Endometrial microvascular endothelial cells (primary cell): ENCODE data around the gene SOCS3. TPM values are rescaled to one million over a fixed set of nuclear protein-coding genes. Genes with fewer than 3 reads are reported as not detected.

ENCODE experiments used
- in situ Hi-C: cut with HindIII; loops from 2 replicates; pipeline ENCODE4 v1.10.0; 2017; ENCODE audit warnings: low sequenced_read_pairs, low pct_unique_long_range_greater_than_20kb; ENCODE audit errors: inconsistent ontology term
- total RNA-seq: library from RNA; depleted of rRNA; stranded (reverse); fragments of >200 nt; gene quantifications from one replicate; pipeline ENCODE4 v1.2.3, GENCODE V29; 2015; ENCODE audit errors: inconsistent ontology term

The SOCS3 gene, protein sequence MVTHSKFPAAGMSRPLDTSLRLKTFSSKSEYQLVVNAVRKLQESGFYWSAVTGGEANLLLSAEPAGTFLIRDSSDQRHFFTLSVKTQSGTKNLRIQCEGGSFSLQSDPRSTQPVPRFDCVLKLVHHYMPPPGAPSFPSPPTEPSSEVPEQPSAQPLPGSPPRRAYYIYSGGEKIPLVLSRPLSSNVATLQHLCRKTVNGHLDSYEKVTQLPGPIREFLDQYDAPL
- total RNA-seq = 32.7 TPM

DNA sequence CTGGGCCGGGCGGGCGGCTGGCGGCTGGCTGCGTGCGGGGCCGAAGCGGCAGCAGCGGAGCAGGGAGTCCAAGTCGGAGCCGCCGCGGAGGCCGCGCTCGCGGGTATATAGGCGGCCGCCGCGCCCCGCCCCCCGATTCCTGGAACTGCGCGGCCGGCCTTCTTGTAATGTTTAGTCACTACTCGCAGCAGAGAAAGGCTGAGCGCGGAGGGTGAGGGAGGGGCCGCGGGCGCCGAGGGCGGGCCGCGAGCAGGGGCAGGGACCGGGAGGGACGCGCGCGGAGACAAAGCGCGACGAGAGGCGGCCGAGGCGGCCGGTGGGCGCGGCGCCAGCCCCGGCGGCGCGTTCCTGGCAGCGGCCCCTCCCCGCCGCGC, at the start of gene SOCS3:
TSS of gene SOCS3 (minus strand) at position 81 of the 374 bp plus-strand sequence. CDS start 982 bp downstream, outside the sequence.
- in situ Hi-C loops = no loop called here

DNA sequence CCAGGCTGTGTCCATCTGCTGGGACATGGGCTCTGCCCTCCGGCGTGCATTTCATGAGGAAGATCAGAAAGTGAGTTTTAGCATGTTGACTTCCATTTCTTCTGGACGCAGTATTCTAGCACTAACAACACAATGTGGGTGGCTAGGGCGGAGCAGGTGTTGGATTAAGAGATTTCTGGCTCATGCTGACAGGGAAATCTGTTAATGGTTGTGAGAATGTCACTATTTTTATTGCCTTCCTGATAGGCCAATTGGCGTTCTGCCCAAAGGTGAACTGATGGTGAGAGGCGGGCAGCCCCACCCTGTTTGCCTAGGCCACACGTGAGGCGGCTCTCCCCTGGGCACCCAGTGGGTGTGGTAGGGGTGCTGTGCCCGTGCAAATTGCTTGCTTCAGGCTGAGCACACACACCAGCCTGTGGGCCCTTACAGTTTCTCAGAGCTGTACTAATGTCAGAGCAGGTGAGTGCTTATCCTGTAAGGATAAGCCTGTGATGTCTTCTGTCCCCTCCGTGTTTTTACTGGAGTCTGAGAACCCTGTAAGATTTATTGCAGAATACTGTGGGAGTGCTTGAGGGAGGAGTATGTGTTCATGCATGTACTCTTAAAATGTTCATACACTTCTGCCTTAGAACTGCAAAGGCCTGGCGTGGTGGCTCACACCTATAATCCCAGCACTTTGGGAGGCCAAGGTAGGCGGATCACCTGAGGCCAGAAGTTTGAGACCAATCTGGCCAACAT, 49.5 kb upstream of the SOCS3 start:
- in situ Hi-C loops = no loop called here

GRCh38 chr17:78408476-78409050, 48.7 kb upstream of the SOCS3 start:
- in situ Hi-C loops = no loop called here

DNA sequence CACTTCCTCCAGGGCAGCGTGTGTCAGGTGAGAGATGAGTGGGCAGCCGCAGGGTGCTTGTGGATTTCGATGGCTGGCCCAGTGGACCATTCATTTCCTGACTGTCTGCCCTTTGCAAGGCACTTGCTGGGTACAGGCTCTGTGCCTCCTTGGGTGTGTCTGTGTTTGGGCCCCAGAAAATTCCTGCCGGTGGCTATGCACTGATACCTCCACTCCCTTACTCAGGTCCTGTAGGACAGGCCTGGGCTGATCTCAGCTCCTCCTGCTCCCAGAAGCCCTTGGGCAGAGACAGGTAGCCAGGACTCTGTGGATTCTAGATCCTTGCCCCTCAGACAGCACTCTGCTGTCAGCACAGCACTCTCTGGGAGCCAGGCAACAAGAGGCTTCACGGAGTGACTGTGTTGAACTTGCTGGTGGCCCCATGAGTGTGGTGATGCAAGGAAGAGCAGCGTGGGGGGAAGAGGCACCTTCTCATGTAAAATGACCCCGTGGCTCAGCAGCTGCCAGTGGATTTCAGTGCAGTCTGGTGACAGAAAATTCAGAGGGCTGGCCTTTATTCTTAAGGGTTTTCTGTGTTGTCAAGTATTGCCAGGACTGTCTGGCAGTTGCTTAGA, 47.6 kb upstream of the SOCS3 start:
- in situ Hi-C loops = no loop called here

DNA sequence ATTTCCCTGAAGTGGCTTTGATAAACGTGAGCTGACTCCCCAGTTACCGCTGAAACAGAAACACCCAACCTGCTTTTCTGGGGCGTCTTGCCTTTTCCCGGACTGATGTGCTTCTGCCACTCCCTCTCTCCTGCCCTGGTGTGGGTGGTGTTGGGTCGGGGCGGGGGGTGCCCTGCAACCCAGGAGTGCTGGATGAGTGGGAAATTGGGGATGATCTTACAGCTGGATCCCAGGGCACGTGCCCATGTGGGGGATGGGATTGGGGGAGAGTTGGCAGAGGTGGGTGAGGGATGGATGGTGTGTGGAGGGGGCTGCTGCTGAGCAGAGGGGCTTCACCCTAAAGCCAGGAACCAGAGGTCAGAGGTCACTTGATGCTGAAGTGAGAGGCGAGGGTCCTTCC, 47.0 kb upstream of the SOCS3 start:
- in situ Hi-C loops = no loop called here

- in situ Hi-C loops = no loop called here
These were observed 46.5 kb upstream of the SOCS3 start for GRCh38 chr17:78406396-78406795.

DNA sequence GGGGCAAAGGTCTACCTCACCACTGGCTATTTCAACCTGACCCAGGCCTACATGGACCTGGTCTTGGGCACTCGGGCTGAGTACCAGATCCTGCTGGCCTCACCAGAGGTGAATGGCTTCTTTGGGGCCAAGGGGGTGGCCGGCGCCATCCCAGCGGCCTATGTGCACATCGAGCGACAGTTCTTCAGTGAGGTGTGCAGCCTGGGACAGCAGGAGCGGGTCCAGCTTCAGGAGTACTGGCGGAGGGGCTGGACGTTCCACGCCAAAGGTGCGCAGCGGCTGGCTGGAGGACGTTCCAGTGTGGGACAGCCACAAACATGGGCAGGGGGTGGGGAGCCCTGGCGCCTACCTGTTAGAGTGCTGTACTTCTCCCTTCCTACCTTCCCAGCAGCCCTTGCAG, 43.9 kb upstream of the SOCS3 start:
- in situ Hi-C loops = no loop called here

- in situ Hi-C loops = no loop called here
These were observed 42.0 kb upstream of the SOCS3 start for GRCh38 chr17:78401891-78402290.

GRCh38 chr17:78401246-78401645, 41.4 kb upstream of the SOCS3 start:
- in situ Hi-C loops = no loop called here

DNA sequence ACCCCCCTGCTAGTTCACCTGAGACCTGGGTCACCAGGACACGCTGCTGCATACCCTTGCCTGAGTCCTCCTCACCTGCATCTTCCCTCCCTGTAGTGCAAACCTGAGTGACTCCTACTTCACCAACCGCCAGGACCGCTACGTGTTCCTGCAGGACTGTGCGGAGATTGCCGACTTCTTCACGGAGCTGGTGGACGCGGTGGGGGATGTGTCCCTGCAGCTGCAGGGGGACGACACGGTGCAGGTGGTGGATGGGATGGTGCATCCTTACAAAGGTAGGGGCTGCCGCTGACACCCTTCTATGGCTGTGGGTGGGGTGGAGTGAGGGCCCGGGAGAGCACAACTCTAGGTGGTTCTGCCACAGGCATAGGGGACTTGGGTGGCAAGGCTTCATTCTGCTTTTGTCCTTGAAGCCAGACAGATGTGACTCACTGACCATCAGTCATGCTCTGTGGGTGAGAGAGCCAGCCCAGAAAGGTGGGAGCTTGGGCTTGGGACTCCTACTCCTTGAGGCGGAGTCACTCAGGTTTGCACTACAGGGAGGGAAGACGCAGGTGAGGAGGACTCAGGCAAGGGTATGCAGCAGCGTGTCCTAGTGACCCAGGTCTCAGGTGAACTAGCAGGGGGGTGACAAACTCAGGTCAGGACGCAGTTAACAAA, 40.8 kb upstream of the SOCS3 start:
- in situ Hi-C loops = no loop called here

- in situ Hi-C loops = no loop called here
These were observed 39.8 kb upstream of the SOCS3 start for GRCh38 chr17:78399693-78400144.

DNA sequence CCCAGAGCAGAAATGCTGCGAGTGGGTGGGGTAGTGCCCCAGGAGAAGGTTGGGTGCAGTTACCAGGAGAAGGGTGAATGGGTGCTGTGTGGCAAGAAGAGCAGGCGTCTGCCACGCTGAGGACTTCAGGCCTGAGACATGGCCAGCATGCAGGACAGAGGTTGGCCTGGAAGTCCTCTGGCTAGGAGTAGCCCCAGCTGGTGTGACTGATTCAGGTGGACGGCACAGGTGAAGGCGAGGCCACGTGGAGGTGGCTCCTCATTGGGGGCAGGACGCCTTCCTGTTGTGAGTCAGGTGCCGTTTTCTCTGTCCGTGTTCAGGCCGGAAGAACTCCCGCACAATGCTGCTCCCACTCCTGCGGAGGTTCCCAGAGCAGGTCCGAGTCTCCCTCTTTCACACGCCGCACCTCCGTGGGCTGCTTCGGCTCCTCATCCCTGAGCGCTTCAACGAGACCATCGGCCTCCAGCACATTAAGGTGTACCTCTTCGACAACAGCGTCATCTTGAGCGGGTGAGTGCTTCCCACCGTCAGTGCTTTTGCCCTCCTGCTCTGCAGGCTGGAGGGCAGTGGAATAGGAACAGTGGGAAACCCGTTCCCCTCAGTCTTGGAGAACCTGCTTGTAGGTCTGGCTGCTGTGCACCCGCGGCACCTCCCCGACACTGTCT, 39.3 kb upstream of the SOCS3 start:
- in situ Hi-C loops = no loop called here

GRCh38 chr17:78398390-78398789, 38.5 kb upstream of the SOCS3 start:
- in situ Hi-C loops = no loop called here

- in situ Hi-C loops = no loop called here
These were observed 37.8 kb upstream of the SOCS3 start for GRCh38 chr17:78397681-78398101.

DNA sequence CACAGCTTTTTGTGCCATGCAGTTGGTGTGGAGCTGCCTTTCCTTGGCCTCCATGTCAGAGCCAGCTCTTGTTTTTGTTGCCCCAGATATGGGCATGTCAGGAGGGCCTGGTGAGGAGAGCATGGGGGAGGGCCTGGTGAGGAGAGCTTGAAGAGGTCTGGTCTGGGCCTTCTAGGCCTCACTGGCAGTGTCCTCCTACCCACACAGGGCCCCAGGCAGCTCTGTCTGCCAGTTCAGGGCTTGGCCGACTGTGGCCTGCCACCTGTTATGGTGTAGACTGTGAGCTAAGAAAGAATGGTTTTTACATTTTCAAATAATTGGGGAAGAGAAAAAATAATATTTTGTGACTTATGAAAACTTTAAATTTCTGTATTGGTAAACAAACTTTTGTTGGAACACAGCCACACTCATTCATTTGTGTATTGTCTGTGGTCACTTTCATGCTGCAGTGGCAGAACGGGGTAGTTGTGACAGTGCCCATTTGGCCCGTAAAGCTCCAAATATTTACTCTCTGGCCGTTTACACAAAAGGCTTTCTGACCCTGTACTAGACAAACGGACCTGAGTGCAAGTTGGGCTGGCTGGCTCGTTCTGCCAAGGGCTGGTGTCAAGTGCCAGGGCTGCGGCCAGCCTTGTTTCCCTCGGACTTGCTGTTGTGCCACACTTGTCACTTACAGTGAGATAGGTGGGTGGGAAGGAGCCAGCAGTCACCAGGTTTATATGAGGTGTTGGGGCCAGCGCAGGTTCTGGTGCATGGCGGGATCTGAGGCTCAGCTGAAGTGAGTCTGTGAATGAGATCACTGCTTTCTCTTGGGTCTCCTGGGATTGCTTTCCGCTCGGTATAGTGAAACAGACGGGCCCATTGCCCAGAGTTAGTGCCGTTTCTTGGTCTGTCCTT, 36.8 kb upstream of the SOCS3 start:
- in situ Hi-C loops = no loop called here

GRCh38 chr17:78395155-78395554, 35.3 kb upstream of the SOCS3 start:
- in situ Hi-C loops = no loop called here

- in situ Hi-C loops = no loop called here
These were observed 34.3 kb upstream of the SOCS3 start for GRCh38 chr17:78394209-78394608.

- in situ Hi-C loops = no loop called here
These were observed 33.7 kb upstream of the SOCS3 start for GRCh38 chr17:78393575-78393974.
